ENCODE results near the gene GGA3. TPM values are rescaled to one million over a fixed set of nuclear protein-coding genes. Genes with fewer than 3 reads are reported as not detected.
A peak's percentile ranks its signal among the peaks of the same experiment; 100 is the strongest.

Gene GGA3
- total and polyA plus RNA-seq, 12 donors: 8.0 to 51.5 (median 23.7) TPM

DNA sequence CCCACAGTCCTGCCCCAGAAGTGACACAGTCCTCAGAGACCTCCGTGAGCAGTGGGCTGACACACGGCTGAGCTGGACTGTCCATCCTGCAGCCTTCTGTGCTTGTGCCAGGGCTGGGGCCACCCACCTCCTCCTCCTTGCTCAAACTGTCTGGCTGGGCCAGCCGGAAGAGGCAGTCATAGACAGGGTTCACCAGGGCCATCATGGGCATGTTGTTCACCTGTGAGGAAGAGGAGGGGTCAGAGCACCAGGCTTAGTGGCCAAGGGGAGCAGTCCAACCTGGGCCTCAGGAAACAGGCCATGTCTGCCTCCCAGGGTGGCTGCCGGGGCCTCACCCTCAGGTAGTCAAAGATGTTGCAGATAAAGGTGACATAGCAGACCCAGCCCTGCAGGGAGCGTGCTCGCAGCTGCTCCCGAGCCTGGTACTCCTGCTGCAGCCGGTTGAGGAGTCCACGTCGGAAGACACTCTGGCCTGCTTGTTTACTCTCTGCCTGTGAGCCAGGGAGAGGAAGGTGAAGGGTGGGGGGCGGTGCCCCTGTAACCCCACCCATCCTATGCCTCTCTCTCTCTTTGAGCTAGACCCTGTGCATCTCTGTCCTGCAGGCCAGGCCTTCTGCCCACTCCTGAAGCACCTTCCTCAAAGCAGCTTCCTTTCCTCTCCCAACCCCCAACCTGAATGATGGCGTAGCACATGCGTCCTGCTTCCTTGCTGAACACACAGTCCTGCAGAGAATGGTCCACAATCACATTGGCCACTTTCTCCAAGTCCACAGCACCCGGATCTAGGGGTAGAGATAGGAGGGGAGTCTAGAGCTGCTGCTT, 6.2 kb upstream of the GGA3 start:
- no peak for DNase-seq
- no peaks in the 10 kb centered on the region for H3K27me3 ChIP-seq
- WGBS, 4 donors: 42 to 50% (median 44%) methylated on average over 6 to 14 of the region's 14 CpGs
- intact Hi-C loops (cut with DNase I): no loop called here
- peaks cover 16 to 29% of the 10 kb centered on the region in 2 donors for H3K4me1 ChIP-seq (replicated peaks in 1 of 2)
- H3K27ac ChIP-seq: no peak overlapping the region
- H3K36me3 ChIP-seq (replicated peaks in 1 of 2): peaks cover 0 to 38% of the 10 kb centered on the region in 2 donors
- H3K4me3 ChIP-seq: no peak overlapping the region
- H3K9me3 ChIP-seq (replicated peaks in 1 of 3): no peaks in the 10 kb centered on the region
- no peak for TF ChIP-seq POLR2A (IDR thresholded peaks at IDR 0.05)
- TF ChIP-seq, protein P1, sequence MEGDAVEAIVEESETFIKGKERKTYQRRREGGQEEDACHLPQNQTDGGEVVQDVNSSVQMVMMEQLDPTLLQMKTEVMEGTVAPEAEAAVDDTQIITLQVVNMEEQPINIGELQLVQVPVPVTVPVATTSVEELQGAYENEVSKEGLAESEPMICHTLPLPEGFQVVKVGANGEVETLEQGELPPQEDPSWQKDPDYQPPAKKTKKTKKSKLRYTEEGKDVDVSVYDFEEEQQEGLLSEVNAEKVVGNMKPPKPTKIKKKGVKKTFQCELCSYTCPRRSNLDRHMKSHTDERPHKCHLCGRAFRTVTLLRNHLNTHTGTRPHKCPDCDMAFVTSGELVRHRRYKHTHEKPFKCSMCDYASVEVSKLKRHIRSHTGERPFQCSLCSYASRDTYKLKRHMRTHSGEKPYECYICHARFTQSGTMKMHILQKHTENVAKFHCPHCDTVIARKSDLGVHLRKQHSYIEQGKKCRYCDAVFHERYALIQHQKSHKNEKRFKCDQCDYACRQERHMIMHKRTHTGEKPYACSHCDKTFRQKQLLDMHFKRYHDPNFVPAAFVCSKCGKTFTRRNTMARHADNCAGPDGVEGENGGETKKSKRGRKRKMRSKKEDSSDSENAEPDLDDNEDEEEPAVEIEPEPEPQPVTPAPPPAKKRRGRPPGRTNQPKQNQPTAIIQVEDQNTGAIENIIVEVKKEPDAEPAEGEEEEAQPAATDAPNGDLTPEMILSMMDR (IDR thresholded peaks at IDR 0.05): no peak

DNA sequence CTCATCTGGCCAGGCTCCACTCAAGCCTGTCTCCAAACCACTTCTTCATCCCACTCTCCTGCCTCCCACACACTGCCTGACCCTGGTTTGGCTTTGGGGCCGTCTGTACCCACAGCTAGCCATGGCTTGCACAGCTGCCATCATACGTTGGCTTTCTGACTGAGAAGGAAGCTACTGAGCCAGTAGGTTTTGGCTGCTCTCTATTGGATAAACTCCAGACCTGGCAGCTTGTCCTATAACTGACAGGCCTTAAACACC, 5.7 kb upstream of the GGA3 start:
- no peaks in the 10 kb centered on the region for H3K27me3 ChIP-seq
- peak overlapping the region in 1 of 5 donors; percentile 4 for H3K27ac ChIP-seq
- no peak for TF ChIP-seq POLR2A (IDR thresholded peaks at IDR 0.05)
- TF ChIP-seq, protein P1 (IDR thresholded peaks at IDR 0.05): no peak
- no peaks in the 10 kb centered on the region for H3K9me3 ChIP-seq (replicated peaks in 1 of 3)
- H3K4me1 ChIP-seq (replicated peaks in 1 of 2): peaks cover 13 to 29% of the 10 kb centered on the region in 2 donors
- DNase-seq: no peak
- H3K4me3 ChIP-seq: no peak overlapping the region
- peaks cover 0 to 38% of the 10 kb centered on the region in 2 donors for H3K36me3 ChIP-seq (replicated peaks in 1 of 2)
- WGBS, 4 donors: 38 to 60% (median 52%) methylated on average over 2 of the region's 2 CpGs
- intact Hi-C loops (cut with DNase I): no loop called here

DNA sequence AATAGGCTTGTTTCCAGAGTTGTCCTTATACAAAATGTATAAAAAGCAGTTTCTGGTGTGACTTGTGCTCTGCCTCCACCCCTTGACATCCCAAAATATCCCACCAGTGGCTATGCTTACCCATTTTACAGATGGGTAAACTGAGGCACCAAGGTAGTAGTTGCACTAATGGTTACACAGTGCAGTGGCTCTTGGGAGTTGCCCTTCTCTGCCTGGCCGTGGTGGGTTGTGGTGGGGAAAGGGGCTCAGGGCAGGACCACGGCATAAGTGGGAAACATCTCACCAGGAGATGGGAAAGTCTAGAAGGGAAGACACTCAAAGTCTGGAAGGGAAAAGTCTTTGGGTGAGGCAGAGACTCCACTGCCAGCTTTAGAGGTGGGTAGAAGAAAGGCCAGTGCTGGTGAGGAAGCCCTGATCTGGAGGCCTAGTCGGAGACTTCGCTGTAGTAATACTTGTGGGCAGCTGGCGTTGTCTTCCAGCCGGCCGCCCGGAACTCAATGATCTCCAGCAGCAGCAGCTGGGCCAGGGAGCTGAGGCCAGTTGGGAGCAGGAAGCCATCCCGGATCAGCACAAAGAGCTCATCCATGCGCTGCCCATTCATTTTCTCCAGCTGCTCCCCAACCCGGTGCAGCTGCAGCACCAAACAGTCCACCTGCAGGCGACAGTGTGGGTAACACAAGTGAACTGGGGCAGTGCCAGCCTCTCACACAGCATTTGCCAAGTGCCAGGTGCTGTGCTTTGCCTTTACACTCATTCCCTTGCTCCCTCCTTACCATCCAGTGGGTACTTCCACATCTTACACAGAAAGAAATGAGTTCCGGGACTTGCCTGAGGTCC, 5.1 kb upstream of the GGA3 start:
- H3K4me3 ChIP-seq: no peak overlapping the region
- H3K27me3 ChIP-seq: no peaks in the 10 kb centered on the region
- H3K36me3 ChIP-seq (replicated peaks in 1 of 2): peaks cover 0 to 38% of the 10 kb centered on the region in 2 donors
- TF ChIP-seq, protein P1 (IDR thresholded peaks at IDR 0.05): no peak
- no peak for TF ChIP-seq POLR2A (IDR thresholded peaks at IDR 0.05)
- intact Hi-C loops (cut with DNase I): no loop called here
- peak in 1 of 7 donors; percentile 52 for DNase-seq
- 83 to 91% (median 89%) methylated on average over 13 of the region's 13 CpGs for WGBS, 4 donors
- H3K4me1 ChIP-seq (replicated peaks in 1 of 2): peaks cover 11 to 25% of the 10 kb centered on the region in 2 donors
- H3K27ac ChIP-seq: peak overlapping the region in 1 of 5 donors; percentile 4
- H3K9me3 ChIP-seq (replicated peaks in 1 of 3): no peaks in the 10 kb centered on the region

DNA sequence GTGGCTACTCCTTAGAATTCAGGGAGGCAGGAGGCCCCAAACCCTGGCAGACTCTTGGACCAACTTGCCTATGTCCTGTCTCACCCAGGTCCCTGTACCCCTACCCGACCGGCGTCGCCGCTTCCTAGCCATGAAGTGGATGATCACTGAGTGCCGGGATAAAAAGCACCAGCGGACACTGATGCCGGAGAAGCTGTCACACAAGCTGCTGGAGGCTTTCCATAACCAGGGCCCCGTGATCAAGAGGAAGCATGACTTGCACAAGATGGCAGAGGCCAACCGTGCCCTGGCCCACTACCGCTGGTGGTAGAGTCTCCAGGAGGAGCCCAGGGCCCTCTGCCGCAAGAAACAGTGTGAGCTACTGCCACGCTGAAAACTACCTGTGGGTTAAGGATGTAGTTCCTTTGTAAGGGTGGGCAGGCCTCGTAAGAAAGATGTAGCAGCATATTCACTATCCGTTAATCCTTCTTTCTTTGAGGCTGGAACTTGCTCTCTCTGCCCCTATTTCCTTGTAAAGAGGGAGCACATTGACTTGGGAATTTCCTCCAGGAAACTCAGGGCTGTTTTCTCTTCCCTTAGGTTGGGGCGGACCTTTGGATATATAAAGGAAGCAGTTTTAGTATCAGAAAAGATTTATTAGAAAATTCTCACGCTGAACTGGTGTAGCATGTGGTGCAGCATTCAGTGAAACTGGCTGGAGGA, 4.4 kb upstream of the GGA3 start:
- TF ChIP-seq, protein P1 (IDR thresholded peaks at IDR 0.05): no peak
- no peak for TF ChIP-seq POLR2A (IDR thresholded peaks at IDR 0.05)
- no peaks in the 10 kb centered on the region for H3K9me3 ChIP-seq (replicated peaks in 1 of 3)
- no peak overlapping the region for H3K4me3 ChIP-seq
- peak in 1 of 7 donors; percentile 65 for DNase-seq
- no peaks in the 10 kb centered on the region for H3K27me3 ChIP-seq
- H3K36me3 ChIP-seq (replicated peaks in 1 of 2): peaks cover 0 to 38% of the 10 kb centered on the region in 2 donors
- peaks cover 11 to 26% of the 10 kb centered on the region in 2 donors for H3K4me1 ChIP-seq (replicated peaks in 1 of 2)
- intact Hi-C loops (cut with DNase I): no loop called here
- WGBS, 4 donors: 71 to 86% (median 80%) methylated on average over 13 to 17 of the region's 17 CpGs
- H3K27ac ChIP-seq: peak overlapping the region in 1 of 5 donors; percentile 23
